Activated CD4-positive, alpha-beta T cell treated with anti-CD3 and anti-CD28 coated beads, Interleukin-2, amount 50 U/mL, for 48 hours (primary cell): Measurements from ENCODE around the gene GDI1.

ENCODE experiments used
- DNase-seq, 2 experiments: peaks; one replicate each; pipeline ENCODE4 v3.0.0-alpha.2; 2020

The GDI1 gene

DNA sequence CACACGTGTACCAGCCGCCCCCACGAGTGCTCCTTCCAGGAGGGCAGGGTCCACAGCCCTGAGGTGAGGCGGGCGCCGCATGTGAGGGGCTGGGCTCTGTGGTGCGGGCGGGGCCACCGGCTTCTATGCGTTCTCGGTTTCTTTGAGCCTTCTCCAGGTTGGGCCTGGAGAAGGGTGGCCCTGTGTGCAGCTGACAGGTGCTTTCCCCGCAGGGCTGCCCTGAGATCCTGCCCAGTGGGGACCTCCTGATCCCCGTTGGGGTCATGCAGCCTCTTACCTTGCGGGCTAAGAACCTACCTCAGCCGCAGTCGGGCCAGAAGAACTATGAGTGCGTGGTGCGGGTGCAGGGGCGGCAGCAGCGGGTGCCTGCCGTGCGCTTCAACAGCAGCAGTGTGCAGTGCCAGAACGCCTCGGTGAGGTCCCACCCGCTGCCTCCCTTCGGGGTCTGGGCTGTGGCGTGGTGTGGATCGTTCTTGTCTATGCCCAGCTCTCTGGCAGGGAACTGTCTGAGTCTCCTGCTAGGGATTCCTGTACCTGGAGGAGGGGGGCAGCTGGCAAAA lies 27.9 kb downstream of the GDI1 start:
- DNase-seq: no peak

GRCh38 chrX:154465601-154466000 lies 28.6 kb downstream of the GDI1 start:
- no peak for DNase-seq

DNA sequence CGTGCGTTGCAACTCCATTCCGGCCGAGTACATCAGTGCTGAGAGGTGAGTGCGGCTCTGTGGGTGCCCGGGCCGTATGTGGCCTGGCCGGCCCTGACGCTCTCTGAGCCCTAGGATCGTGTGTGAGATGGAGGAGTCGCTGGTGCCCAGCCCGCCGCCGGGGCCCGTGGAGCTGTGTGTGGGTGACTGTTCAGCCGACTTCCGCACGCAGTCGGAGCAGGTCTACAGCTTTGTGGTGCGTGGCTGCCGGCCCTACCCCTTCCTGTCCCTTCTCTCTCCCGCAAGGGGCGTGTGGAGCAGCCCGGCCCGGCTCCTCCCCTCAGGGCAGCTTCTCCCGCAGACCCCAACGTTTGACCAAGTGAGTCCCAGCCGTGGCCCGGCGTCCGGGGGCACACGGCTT lies 29.1 kb downstream of the GDI1 start:
- no peak for DNase-seq

DNA sequence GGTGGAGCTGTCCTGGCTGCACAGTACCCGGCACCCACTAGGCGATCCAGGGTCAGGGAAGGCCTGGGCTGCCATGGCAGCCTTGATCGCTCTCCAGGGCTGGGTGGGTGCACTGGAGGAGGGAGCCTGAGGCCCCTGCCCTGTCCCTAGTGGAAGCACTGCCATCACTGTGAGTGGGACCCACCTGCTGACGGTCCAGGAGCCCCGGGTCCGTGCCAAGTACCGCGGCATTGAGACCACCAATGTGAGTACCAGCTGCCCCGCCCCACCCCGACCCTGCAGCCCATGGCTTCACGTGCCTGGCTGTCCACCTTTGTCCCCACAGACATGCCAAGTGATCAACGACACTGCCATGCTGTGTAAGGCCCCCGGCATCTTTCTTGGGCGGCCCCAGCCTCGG lies 30.0 kb downstream of the GDI1 start:
- no peak for DNase-seq

- DNase-seq: no peak
Measured at GRCh38 chrX:154467556-154467955, 30.6 kb downstream of the GDI1 start.

GRCh38 chrX:154468217-154468616 lies 31.3 kb downstream of the GDI1 start:
- DNase-seq: no peak

- no peak for DNase-seq
Measured at GRCh38 chrX:154469114-154469513, 32.2 kb downstream of the GDI1 start.

DNA sequence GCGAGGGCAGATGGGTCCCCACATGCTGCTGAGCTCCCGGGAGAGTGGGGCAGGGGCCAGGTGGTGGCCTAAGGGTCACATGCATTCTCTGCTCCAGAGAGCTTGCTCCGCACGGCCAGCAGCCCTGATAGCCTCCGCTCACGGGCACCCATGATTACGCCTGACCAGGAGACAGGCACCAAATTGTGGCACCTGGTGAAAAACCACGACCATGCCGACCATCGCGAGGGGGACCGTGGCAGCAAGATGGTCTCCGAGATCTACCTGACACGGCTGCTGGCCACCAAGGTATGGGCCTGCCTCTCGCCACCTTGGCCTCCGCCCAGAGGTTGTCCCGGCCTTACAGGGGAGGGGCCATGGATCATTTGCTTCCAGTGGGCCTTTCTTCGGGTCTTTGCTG lies 32.9 kb downstream of the GDI1 start:
- no peak for DNase-seq

- DNase-seq: no peak
Measured at GRCh38 chrX:154470434-154470833, 33.5 kb downstream of the GDI1 start.

GRCh38 chrX:154470914-154471568 lies 34.1 kb downstream of the GDI1 start:
- no peak for DNase-seq

DNA sequence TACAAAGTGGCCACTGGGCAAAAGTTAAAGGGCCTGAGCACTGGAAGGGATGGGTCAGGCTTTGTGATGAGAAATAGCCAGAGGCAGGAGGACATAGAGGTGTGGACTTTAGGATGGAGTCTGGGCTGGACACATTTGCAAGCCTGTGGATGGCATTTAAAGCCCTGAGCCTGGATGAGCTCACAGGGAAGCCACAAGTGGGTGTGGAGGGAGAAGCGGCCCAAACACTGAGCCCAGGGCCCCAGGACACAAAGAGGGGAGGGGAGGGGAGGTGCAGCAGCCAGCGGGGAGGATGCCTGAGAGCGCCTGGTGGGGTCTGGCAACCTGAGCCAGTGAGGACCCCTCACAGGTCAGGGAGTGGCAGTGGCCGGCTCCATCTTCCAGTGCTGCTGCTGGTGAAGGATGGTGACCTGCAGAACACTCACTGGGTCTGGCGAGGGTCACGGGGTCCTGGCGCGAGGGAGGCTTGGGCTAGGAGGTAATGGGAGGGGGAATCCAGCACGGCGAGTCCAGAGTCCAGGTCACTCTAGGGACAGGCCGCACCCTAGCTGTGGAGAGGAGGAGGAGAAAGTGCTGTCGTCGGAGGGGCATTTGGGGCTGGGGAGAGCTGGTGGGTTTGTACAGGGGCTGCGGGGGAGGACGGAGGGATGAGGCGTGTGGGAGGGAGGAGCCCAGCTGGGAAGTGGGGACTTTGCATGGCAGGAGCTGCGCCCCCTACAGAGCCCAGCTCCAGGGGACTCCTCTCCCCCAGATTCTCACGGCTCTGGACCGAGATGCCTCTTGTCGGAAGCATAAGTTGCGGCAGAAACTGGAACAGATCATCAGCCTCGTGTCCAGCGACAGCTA lies 35.1 kb downstream of the GDI1 start:
- no peak for DNase-seq

DNA sequence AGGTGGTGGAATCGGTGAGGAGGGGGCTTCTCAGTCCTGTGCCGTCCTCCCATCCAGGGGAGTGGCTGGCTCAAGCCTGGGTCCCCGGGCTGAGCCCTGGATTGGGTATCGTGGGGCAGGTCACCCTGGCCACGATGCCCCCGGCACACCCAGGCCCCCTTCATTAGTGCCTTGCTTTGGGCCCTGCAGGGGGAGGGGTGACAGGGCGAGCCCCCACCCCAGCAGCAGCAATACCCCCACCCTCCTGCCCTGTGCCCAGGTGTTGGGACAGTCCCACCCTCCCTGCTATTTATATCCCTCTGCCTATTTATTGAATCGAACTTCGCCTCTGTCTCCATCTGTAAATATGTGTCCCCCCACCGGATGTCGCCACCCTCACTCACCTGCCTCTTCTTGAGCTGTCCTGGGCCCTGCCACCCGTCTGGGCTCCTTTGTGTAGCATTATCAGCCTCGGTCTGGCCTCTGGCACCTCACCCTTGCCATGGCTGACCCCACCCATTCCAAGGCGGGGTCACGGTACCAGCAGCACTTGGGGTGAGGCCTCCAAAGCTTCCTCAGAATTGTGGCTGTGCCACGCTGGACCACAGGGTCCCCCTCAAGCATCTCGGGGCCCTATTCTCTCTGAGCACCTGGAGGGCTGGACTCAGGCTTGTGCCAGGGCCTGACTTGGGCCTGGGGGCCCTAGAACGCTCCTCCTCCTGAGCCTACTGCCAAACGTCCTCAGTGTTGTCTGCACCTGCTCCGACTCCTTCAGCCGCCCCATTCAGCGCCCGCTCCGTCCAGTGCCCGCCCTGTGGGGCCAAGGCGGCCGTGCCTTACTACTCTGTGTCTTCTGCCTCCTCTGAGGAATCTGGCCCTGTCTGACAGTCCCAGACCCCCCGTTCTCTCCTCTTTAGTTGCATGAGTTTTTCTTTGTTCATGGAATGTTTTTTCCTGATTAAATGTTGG lies 36.0 kb downstream of the GDI1 start:
- no peak for DNase-seq

DNA sequence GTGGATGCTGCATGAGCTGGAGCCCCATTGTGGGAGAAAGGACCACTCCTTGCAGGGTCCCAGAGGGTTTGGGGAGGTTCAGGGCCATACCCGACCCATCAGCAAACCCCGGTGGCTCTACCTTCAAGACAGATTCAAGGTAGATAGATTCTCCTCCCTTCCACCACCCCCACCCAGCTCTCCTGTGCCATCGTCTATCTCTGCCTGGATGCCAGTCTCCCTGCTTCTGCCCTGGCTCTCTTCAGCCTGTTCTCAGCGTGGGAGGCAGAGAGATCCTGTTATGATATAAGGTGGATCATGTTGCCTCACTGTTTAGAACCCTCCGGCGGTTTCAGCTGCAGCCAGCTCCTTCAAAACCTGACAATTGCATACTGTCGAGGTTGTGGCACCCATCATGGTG lies 36.7 kb downstream of the GDI1 start:
- no peak for DNase-seq

GRCh38 chrX:154476821-154477220 lies 39.9 kb downstream of the GDI1 start:
- no peak for DNase-seq

- no peak for DNase-seq
Measured at GRCh38 chrX:154477891-154478477, 41.0 kb downstream of the GDI1 start.

DNA sequence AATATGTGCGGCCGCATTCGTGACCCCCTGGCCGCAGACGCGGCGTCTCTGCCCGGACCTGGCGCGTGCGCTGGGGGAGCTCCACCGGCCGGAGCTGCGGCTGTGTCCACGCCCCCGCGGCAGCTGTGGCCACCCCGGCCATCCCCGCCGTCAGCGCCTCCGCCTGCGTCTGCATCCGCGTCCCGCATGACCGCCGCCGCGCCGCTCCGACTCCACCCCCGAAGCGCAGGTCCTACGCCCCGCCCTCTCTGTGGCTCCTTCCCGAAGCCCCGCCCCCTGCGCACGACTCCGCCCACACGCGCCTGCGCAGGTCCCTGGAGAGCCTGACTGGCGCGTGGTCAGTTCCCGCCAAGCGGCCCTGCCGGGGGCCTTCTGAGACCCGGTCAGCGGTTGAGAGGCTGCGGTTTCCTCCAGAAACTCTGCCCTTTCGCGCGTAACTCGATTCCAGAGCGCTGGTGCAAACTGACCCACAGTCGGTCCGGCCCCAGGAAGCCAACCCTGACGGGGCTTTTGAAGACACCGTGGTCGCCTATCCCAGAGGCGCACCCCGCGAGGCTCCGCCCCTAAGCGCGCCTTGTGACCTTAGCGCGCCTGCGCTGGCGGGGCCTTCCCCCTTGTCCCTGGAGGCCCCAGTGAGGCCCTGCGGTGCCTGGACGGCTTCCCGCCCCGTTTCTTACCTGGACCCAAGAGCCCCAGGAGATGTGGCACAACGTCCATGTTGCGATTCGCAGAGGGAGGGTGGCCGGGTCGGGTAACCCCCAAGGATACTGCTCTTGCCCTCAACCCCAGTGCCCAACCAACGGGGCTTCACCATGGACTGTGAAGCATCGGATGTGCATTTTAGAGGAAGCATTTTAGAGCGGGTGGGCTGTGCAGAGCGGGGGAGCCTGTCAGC lies 42.0 kb downstream of the GDI1 start, which contains the start of gene LAGE3:
LAGE3 (minus strand) TSS at position 554 of the 895 bp plus-strand sequence; CDS start at position 188, 366 bp downstream.
- DNase-seq: peak; percentile 95

- no peak for DNase-seq
Measured at GRCh38 chrX:154481195-154481594, 44.2 kb downstream of the GDI1 start.

- DNase-seq: no peak
Measured at GRCh38 chrX:154481911-154482601, 45.1 kb downstream of the GDI1 start.

DNA sequence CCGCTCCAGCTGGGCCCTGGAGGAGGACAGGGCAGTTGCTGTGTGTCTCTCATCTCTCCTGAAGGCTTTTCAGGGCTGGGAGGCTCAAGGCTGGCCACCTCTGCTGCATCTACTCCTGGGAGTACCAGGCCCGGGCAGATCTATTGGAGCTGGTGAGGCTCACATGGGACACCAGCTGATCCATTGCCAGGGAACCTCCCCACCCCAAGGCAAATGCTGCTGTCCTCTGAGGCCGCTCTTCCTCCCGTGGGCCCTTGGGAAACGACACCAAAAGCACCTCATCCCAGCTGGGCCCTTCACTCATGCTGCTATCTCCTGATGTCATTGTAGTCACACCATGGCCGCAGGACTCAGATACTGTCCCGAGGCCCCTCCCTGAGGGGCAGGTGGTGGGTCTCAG lies 45.8 kb downstream of the GDI1 start:
- DNase-seq: no peak

GRCh38 chrX:154483325-154483724 lies 46.4 kb downstream of the GDI1 start:
- no peak for DNase-seq
